SK-N-DZ (cell line): ENCODE measurements around the gene ATP5PO. TPM values are rescaled to one million over a fixed set of nuclear protein-coding genes. Genes with fewer than 3 reads are reported as not detected.

Source experiments
- DNase-seq: peaks from one replicate; pipeline ENCODE4 v3.0.0-alpha.2; 2015; ENCODE audit warnings: low spot score
- polyA plus RNA-seq, 2 experiments: library from polyadenylated mRNA; depleted of rRNA; stranded (reverse); fragments of >200 nt; gene quantifications; 2 replicates each; pipeline ENCODE4 v1.2.3, GENCODE V29; 2014

The ATP5PO gene, protein sequence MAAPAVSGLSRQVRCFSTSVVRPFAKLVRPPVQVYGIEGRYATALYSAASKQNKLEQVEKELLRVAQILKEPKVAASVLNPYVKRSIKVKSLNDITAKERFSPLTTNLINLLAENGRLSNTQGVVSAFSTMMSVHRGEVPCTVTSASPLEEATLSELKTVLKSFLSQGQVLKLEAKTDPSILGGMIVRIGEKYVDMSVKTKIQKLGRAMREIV
- 223 and 273 TPM in 2 replicates for polyA plus RNA-seq (2014; cell fraction: cytosol; rRNA removed)
- 118 and 259 TPM in 2 replicates for polyA plus RNA-seq (2014; cell fraction: nucleus; rRNA removed)

DNA sequence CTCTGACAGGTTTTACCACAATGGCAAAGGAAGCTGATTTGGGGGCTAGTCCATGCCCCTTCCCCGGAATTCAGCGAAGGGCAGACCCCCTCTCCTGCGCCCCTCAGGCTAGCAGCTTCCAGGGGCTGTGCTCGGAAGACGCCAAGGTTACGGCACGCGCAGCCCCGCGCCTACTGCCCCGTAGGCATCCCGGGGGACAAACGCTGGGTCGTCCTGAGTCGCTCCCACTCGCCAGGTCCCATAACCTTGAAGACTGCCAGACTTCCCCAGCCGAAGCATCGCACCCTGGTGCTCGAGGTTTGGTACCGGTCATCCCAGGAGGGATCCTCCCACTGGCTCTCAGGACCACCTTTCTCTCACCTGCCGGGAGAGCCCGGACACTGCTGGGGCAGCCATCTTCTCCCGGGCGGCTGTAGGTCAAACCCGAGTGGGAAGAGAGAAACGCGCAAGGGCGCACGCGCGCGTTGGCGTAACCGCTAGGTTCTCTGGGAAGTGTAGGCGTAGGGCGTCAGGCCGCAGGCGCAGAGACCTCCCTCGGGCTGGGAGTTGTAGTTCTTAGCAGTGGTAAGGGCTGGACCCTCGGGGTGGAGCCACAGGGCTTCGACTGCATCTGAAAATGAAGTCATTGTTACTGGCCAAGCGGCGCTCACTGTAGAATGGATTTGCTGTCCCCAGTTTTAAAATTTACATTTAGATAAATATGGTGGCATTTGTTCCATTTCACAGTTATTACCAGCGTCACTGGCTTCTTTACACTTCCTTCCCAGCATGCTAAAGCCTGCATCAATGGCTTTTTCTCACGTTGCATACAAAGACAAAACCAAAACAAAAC lies at the start of gene ATP5PO:
Gene ATP5PO, minus strand, starts transcription at position 437 of the 832 bp plus-strand sequence. Its CDS starts 41 bp downstream, at position 396.
- DNase-seq = peak; percentile 96

DNA sequence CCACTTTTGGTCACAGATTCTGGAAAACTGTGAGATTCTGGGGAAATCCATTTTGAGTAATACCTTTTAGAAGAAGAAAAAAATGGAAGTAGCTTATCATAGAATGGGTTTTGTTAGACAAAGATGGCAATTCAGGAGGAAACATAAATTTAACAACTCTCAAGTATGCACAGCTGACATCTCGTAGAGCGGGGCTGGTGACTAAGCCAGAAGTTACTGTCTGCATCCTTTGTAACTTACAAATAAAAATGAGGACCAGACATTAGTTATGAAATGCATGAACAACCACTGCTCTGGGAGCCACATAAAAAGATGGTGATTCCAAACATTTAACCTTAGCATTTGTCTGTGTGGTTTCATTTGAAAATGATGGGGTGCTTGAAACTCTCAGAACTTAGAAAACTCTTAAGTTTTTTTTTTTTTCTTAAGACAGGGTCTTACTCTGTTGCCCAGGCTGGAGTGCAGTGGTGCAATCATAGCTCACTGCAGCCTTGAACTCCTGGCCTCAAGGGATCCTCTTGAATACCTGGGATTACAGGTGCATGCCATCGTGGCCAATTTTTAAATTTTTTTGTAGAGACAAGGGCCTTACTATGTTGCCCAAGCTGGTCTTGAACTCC lies 49.2 kb upstream of the ATP5PO start:
- no peak for DNase-seq

DNA sequence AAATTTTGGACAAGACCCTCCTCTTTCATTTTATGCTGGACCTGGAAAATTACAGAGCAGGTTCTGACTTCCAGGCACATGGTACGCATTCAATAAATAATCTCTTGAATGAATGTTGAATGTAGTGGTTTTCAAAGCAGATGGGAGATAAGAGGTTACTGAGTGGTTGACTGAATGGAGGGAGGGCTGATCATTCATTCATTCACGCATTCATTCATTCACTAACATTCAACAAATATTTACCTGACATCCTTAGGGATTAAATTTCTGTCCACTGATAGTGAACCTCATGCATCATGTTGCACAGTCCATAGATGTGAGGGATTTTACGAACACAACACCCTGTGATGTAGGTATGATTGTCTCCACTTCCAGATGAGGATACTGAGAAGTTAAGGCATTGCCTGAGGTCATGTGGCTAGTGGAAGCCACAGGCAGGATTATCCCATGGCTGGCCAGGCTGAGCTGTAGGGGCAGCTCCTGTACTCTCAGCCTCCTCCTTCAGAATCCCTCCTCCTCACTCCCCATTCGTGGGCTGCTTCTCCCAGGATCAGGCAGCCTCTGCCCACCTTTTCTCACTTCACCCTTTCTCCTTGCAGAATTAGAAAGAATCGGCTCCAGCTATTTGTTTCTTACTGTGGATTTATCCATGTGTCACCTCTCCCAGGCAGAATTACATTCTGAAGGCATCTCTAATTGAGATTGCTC lies 48.4 kb upstream of the ATP5PO start:
- DNase-seq = no peak

DNA sequence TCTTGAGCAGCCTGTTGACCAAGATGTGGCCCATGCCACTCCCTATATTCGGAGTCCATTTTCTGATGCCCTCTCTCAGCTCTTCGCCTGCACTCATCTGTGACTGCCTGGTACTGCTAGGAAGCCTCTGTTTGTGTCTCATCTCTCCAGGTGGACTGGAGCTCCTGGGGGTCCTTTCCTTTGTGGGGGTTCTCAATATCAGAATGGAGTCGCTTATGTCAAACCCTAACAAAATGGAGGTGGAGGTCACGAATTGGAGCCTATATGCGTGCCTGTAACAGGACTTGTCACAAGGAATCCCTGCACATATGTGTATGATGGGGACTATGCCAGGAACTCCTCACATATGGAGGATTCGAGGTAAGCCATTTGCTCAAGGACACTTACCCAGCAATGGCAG lies 46.7 kb upstream of the ATP5PO start:
- no peak for DNase-seq

DNA sequence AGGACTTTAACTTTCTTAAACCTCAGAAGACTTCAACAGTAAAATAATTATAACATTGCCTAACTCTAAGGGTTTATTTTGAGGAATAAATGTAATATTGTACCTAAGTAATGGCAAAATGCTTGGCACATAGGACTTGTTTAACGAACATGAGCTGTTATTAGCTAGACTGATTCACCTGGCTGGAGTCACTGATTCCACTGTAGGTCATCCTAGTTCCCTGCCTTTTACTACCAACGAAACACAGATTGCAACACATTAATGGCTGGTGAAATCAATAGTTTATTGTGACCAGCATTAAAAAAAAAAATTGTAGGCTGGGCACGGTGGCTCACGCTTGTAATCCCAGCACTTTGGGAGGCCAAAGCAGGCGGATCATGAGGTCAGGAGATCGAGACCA lies 45.5 kb upstream of the ATP5PO start:
- no peak for DNase-seq

DNA sequence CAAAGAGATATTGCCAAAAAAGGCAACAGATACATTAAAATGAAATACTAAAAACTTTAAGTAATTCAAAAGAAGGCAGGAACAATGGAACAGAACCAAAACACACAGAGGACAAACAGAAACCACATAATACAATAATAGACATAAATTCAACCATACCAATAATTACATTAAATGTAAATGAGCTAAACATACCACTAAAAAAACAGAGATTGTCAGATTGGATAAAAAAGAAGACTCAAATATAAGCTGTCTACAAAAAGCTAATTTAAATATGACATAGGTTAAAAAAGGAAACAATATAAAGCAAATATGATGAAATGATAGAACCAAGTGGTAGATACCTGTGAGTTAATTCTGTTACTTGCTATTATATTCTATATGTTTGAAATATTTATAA lies 44.1 kb upstream of the ATP5PO start:
- no peak for DNase-seq

DNA sequence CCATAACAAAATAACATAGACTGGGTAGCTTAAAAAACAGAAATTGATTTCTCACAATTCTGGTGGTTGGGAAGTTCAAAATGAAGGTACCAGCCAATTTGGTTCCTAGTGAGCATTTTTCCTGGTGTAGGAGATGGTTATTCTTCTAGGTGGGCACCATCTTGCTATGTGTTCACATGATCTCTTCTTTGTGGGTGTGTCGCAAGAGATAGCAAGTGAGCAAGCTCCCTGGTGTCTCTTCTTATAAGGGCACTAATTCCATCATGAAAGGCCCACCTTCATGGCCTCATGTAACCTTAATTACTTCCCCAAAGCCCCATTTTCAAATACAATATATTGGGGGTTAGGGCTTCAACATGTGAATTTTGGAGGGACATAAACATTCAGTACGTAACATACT lies 38.8 kb upstream of the ATP5PO start:
- no peak for DNase-seq

DNA sequence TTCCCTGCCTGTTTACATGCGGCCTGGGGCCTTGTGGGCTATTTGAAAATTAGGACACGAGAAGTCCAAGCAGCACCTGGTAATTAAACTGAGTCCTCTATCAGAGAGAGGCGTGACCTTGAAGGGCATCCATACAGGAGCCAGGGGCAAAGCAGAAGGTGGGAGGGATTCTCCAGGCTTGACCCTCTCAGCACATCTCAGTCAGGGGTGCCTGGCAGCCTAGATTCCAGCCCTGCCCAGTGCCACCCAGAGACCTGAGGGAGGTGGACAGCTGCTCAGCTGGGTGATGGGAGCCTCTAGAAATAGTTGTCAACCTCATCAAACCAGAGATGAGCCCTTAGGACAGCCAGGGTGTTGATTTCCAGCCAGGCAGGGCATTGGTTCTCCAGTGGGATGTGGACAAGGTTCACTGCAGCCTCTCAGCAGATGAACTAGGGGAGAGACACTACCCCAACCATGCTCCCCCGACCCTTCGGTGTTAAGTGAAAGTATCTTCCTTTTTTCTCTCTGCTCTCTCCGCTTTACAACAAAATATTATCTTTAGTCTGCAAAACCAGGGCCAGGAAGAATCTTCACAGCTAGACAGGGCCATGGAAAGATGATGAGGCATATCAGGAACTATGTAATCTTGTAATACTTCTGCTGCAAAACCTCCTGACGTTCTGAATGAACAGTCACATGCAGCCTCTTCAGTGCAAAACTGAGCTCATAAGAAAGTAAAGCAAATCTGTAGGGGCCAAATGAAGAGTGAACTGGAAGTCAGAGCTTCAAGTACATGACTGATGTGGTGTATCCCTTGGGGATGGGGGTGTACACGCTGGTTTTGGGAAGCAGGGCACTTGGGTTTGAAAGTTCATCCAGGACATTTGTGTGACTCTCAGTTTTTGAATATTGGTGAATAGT lies 35.9 kb upstream of the ATP5PO start:
- no peak for DNase-seq

DNA sequence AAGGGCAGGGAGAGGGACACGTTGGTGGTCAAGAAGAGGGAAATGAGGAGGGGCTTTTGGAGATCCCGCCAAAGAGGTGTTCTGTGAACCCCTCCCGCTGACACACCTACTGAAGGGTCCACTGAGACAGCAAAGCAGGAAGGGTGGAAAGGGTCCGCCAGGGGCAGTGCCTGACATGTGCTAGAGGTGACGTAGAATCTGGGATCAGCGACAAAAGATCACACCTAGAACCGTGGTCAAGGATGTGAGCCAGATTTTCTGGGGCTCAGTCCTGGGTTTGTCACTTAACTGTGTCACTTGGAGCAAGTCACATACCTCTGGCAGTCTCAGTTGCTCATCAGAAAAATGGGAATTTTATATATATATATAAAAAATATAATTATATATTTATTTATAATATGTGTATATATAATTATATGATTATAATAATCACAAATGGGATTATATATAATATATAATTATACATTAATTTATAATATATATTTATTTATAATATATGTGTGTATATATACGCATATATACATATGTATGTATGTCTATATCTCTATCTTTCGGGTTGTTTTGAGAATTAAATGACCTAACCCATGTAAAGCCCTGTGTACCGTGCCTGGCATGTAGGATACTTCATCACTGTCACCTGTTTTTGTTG lies 35.0 kb upstream of the ATP5PO start:
- no peak for DNase-seq

DNA sequence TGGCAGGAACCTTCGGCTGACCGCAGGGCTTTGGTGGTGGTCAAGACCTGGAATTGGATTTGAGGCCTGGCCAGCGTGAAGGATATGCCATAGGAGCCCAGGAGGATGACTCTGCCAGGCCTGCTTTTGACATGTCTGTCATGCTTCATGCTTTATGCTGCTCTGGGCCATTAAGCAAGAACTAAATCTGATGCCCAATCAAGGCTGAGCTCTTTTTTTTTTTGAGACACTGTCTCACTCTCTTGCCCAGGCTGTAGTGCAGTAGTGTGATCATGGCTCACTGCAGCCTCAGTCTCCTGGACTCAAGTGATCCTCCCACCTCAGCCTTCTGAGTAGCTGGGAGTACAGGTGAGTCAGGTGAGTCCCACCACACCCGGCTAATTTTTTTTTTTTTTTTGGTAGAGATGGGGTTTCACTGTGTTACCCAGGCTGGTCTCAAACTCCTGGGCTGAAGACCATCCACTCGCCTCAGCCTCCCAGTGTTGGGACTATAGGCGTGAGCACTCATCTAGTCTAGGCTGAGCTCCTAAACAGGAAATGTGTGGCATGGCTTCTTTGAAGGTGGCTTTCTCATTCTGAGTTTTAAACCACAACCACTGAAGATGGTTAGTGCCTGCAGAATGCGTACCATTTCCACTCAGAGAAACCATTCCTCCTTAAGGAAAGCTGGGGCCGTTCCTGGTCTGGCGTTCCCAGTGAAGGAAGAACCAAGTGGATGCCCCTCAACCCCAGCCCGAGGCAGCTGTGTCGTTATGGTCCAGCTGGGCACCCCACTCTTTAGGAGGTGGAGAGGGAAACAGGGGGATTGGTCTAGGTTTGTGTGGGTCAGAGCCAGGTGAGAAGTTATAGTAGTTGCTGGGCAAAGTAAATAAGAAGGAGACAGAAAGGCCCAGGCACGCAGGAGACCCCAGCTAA lies 34.2 kb upstream of the ATP5PO start:
- no peak for DNase-seq

DNA sequence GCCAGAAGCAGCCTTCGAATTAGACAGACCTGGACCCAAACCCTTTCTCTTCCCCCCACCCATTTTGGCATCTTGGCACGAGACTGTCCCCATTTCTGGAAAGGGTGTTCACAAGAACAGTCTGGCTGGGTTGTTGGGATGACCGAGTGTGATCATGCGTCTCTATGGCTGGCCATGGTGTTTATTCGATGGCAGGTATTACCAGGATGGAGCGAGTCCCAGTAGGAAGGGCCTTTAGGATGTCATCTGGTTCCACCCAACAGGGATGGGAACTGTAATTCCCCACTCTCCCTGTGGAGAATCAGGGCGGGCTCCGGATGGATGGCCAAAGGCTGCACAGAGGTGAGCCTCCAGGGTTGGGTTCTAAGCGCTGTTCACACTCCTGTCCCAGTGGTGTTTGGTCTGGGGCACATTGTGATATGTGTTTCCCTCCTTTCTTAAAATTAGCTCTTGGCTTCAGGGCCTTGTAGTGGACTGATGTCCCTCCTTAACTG lies 33.4 kb upstream of the ATP5PO start:
- no peak for DNase-seq

DNA sequence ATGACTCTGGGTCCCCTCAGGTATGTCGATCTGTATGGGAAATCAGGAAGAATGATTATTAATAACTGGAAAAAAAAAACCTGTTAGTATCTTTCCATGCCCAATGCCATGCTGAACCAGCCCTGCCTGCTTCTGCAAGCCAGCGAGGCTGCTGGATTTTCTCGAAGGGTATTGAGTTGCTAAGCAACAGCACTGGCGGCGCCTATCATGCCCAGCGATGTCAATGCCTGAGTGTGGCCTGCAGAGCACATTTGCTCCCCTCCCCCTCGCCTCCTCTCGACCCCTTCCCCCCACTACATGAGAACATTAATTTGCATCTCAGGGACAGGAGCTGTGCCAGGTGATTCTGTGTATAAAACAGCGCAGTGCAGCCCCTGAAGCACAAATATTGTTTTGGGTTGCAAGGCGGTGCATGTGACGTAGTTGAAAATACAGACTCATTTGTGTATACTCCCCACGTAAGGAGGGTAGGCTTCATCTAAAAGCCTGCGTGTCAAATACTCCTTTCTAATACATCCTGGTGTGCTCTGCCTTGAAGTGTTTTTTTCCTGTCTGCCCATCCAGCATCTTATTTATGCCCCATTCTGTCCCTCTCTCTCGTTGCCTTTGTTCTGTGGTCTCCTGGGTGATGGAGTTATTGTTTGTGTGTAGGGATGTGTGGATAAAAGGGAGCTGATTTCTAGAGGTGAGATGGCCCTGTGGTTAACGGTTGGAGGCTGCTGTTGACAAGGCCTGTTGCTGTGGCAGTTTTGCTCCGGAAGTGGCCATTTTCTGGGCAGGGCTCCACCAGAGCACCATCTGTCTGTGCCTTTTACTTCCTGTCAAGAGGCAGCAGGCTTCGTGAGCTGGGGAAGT lies 32.7 kb upstream of the ATP5PO start:
- peak; percentile 43 for DNase-seq

DNA sequence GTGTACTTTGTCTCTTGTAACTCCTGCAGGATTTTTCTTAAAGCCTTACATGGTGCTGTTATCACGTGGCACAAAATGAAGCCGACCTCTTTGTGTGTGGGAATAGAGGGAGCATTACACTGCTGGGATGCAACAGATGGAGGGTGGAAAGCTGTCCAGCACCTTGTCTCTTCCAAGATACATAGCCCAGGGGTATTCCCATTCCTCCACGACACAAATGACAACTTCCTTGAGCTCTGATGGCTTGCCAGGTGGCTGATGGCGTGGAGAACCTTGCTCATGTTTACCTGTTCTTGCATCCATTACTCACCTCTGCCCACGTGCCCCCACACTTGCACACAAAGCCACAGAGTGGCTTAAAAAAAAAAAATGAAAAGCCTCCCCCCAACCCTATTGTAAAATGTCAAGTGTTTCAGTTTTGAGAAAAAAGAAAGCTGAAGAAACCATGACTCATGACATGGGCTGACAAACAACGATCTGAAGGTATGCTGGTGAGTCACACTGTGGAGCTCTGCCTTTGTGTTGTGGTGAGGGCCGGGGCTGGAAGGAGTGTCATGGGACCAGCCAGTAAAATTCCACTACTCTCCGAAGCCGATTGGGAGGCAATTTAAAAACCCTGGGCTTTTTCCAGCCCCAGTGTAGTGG lies 32.0 kb upstream of the ATP5PO start:
- no peak for DNase-seq

DNA sequence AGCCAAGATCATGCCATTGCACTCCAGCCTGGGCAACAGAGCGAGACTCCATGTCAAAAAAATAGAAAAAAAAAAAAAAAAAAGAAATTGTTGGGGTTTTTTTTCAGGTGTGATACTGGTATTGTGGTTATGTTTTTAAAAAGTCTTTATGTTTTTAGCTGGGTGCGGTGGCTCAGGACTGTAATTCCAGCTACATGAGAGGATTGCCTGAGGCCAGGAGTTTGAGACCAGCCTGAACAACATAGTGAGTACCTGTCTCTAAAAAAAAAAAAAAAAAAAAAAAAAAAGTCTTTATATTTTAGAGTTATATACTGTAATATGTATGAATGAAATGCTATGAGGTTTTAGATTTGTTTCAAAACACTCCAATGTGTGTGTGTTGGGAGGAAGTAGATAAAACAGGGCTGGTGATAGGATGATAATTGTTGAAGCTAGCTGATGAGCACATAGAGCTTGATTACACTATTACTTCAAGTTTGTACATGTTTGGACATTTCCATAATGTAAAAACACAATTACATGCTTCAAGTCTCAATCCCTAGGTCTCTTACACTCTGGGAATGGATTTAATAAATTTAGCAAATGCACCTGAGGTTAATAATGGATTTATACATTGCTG lies 30.2 kb upstream of the ATP5PO start:
- DNase-seq = no peak

DNA sequence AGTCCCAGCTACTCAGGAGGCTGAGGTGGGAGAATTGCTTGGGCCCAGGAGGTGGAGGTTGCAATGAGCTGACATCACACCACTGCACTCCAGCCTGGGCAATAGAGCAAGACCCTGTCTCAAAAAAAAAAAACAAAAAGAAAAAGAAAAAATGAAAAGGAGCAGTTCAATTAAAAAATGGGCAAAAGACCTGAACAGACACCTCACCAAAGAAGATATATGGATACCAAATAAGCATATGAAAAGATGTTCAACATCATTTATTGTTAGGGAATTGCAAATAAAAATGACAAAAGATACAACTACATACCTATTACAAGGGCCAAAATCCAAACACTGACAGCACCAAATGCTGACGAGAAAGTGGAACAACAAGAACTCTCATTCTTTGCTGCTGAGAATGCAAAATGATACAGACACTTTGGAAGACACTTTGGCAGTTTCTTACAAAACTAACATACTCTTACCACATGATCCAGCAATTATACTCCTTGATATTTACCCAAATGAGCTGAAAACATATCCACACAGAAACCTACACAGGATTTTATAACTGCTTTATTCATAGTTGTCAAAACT lies 28.7 kb upstream of the ATP5PO start:
- no peak for DNase-seq

DNA sequence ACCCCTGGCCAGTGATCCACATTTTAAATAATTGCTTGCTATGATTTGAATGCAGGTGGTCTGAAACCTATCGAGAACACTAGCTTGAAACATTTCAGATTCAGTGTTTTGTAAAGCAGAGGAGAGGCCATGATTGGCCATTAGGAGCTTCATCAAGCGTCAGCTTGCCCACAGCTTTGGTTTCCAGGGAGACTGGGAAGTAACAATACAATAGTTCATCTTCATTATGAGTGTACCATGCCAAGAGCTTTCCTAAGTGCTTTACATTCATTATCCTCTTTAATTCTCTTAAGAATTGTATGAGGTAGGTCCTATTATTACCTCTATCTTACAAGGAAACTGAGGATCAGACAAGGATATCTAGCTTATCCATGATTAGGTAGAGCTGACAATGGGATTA lies 27.7 kb upstream of the ATP5PO start:
- no peak for DNase-seq

DNA sequence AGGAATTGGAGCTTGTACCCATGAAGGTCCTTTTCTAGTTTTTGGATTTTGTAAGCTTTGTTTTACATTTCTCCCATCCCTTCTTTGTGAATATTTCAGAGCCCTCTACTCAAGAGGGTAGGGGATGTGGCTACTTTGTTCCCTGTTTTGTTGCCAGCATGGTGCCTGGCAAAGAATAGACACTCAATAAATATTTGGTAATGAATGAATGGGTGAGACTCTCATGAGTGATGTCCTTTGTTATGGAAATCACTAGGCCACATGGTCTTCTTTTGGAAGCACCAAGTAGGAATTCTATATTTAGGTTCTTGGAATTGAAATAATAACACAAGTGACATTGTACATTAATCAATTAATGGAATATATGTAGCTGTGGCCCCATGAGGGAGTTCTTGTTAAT lies 26.8 kb upstream of the ATP5PO start:
- DNase-seq = no peak
